Muscle layer of colon (tissue), 2 donors: ENCODE results near the gene NOTCH1.

Experiments
- H3K27ac ChIP-seq: one replicate; pipeline ENCODE4 v1.7.0; 2013; ENCODE audit warnings: low read depth, mild to moderate bottlenecking, low read length, moderate library complexity
- H3K27me3 ChIP-seq, 2 donors: one replicate each; pipeline ENCODE4 v1.7.0; 2013; ENCODE audit warnings: low read length in 2 of 2, mild to moderate bottlenecking in 2 of 2; ENCODE audit not compliant: insufficient read depth in 2 of 2, control insufficient read depth in 1 of 2
- H3K36me3 ChIP-seq: one replicate; pipeline ENCODE4 v1.7.0; 2013; ENCODE audit warnings: mild to moderate bottlenecking, low read length; ENCODE audit not compliant: insufficient read depth
- H3K4me1 ChIP-seq: one replicate; pipeline ENCODE4 v1.7.0; 2013; ENCODE audit warnings: mild to moderate bottlenecking, low read length; ENCODE audit not compliant: insufficient read depth
- H3K4me3 ChIP-seq, 2 donors: one replicate each; pipeline ENCODE4 v1.7.0; 2013; ENCODE audit warnings: low read length in 2 of 2, low read depth in 1 of 2, mild to moderate bottlenecking in 1 of 2, moderate library complexity in 1 of 2
- H3K9ac ChIP-seq: one replicate; pipeline ENCODE4 v1.7.0; 2013; ENCODE audit warnings: low read length
- H3K9me3 ChIP-seq: one replicate; pipeline ENCODE4 v1.7.0; 2013; ENCODE audit warnings: mild to moderate bottlenecking, low read length
- donor health status: abdominal sarcoma.
- donor health status: Adenocarcinoma of cecum.

NOTCH1 gene

GRCh38 chr9:136507221-136507991, 38.4 kb downstream of the NOTCH1 start:
- H3K9ac ChIP-seq: no peak overlapping the region
- H3K4me1 ChIP-seq: no peaks in the 10 kb centered on the region
- no peaks in the 10 kb centered on the region for H3K9me3 ChIP-seq
- no peaks in the 10 kb centered on the region for H3K27me3 ChIP-seq
- no peak overlapping the region for H3K27ac ChIP-seq
- peaks cover 90% of the 10 kb centered on the region for H3K36me3 ChIP-seq
- no peak overlapping the region for H3K4me3 ChIP-seq

- H3K27ac ChIP-seq: no peak overlapping the region
- H3K9me3 ChIP-seq: no peaks in the 10 kb centered on the region
- H3K27me3 ChIP-seq: no peaks in the 10 kb centered on the region
- H3K36me3 ChIP-seq: peaks cover 82% of the 10 kb centered on the region
- no peaks in the 10 kb centered on the region for H3K4me1 ChIP-seq
- H3K9ac ChIP-seq: no peak overlapping the region
- H3K4me3 ChIP-seq: no peak overlapping the region
These were observed 39.4 kb downstream of the NOTCH1 start for GRCh38 chr9:136506425-136506824.

GRCh38 chr9:136505406-136506403, 40.1 kb downstream of the NOTCH1 start:
- H3K27ac ChIP-seq: no peak overlapping the region

GRCh38 chr9:136504512-136505348, 41.1 kb downstream of the NOTCH1 start:
- no peak overlapping the region for H3K9ac ChIP-seq

More at GRCh38 chr9:136505406-136506403, 40.1 kb downstream of the NOTCH1 start:
- Histone ChIP-seq H3K4me1 (no peaks in the 10 kb centered on the region), H3K9ac (no peak overlapping the region), H3K36me3 (peaks cover 78% of the 10 kb centered on the region), H3K27me3 (no peaks in the 10 kb centered on the region), H3K4me3 (no peak overlapping the region), H3K9me3 (no peaks in the 10 kb centered on the region)

GRCh38 chr9:136502940-136503550, 42.8 kb downstream of the NOTCH1 start:
- no peak overlapping the region for H3K9ac ChIP-seq
- no peaks in the 10 kb centered on the region for H3K4me1 ChIP-seq
- H3K27ac ChIP-seq: no peak overlapping the region
- peaks cover 83% of the 10 kb centered on the region for H3K36me3 ChIP-seq
- H3K9me3 ChIP-seq: no peaks in the 10 kb centered on the region
- H3K4me3 ChIP-seq: no peak overlapping the region
- H3K27me3 ChIP-seq: no peaks in the 10 kb centered on the region

More at GRCh38 chr9:136504512-136505348, 41.1 kb downstream of the NOTCH1 start:
- no peaks in the 10 kb centered on the region for H3K9me3 ChIP-seq
- peaks cover 82% of the 10 kb centered on the region for H3K36me3 ChIP-seq
- H3K27me3 ChIP-seq: no peaks in the 10 kb centered on the region
- H3K4me1 ChIP-seq: no peaks in the 10 kb centered on the region
- no peak overlapping the region for H3K27ac ChIP-seq
- H3K4me3 ChIP-seq: no peak overlapping the region

GRCh38 chr9:136502196-136502595, 43.7 kb downstream of the NOTCH1 start:
- H3K4me1 ChIP-seq: no peaks in the 10 kb centered on the region
- no peaks in the 10 kb centered on the region for H3K9me3 ChIP-seq
- H3K9ac ChIP-seq: no peak overlapping the region
- no peaks in the 10 kb centered on the region for H3K27me3 ChIP-seq
- peaks cover 74% of the 10 kb centered on the region for H3K36me3 ChIP-seq
- no peak overlapping the region for H3K27ac ChIP-seq
- H3K4me3 ChIP-seq: no peak overlapping the region

- peaks cover 70% of the 10 kb centered on the region for H3K36me3 ChIP-seq
- H3K4me1 ChIP-seq: no peaks in the 10 kb centered on the region
- no peak overlapping the region for H3K9ac ChIP-seq
- no peaks in the 10 kb centered on the region for H3K27me3 ChIP-seq
- H3K4me3 ChIP-seq: no peak overlapping the region
- H3K9me3 ChIP-seq: no peaks in the 10 kb centered on the region
- no peak overlapping the region for H3K27ac ChIP-seq
These were observed 44.2 kb downstream of the NOTCH1 start for GRCh38 chr9:136501686-136502085.

- H3K27me3 ChIP-seq: no peaks in the 10 kb centered on the region
- no peak overlapping the region for H3K9ac ChIP-seq
- no peak overlapping the region for H3K4me3 ChIP-seq
- no peak overlapping the region for H3K27ac ChIP-seq
- H3K36me3 ChIP-seq: peaks cover 64% of the 10 kb centered on the region
- no peaks in the 10 kb centered on the region for H3K9me3 ChIP-seq
- peaks cover 2% of the 10 kb centered on the region for H3K4me1 ChIP-seq
These were observed 45.6 kb downstream of the NOTCH1 start for GRCh38 chr9:136499935-136500910.

- no peak overlapping the region for H3K9ac ChIP-seq
- peaks cover 61% of the 10 kb centered on the region for H3K36me3 ChIP-seq
- no peaks in the 10 kb centered on the region for H3K9me3 ChIP-seq
- H3K27me3 ChIP-seq: no peaks in the 10 kb centered on the region
- H3K27ac ChIP-seq: no peak overlapping the region
- H3K4me3 ChIP-seq: no peak overlapping the region
- H3K4me1 ChIP-seq: peaks cover 10% of the 10 kb centered on the region
These were observed 46.5 kb downstream of the NOTCH1 start for GRCh38 chr9:136499071-136499934.
